Ishikawa (cell line): Measurements from ENCODE around the gene PLAAT5.

Experiments used
- CEBPB ChIP-seq: IDR thresholded peaks from 2 replicates; pipeline ENCODE4 v1.6.1; 2012
- CREB1 ChIP-seq: IDR thresholded peaks from 2 replicates; pipeline ENCODE4 v1.6.1; 2012; ENCODE audit warnings: low read depth
- EGR1 ChIP-seq: IDR thresholded peaks from 2 replicates; pipeline ENCODE4 v1.6.1; 2012
- EP300 ChIP-seq: IDR thresholded peaks from 2 replicates; pipeline ENCODE4 v1.6.1; 2012; ENCODE audit warnings: borderline replicate concordance
- FOXM1 ChIP-seq: IDR thresholded peaks from 2 replicates; pipeline ENCODE4 v1.6.1; 2012; ENCODE audit warnings: low read depth, borderline replicate concordance
- NFIC ChIP-seq: IDR thresholded peaks from 2 replicates; pipeline ENCODE4 v1.6.1; 2012
- RAD21 ChIP-seq: IDR thresholded peaks from 2 replicates; pipeline ENCODE4 v1.6.1; 2012; ENCODE audit warnings: low read depth
- TAF1 ChIP-seq: IDR thresholded peaks from 2 replicates; pipeline ENCODE4 v1.6.1; 2012; ENCODE audit warnings: low read depth, mild to moderate bottlenecking
- TCF12 ChIP-seq: IDR thresholded peaks from 2 replicates; pipeline ENCODE4 v1.6.1; 2012; ENCODE audit warnings: low read depth
- TEAD4 ChIP-seq: IDR thresholded peaks from 2 replicates; pipeline ENCODE4 v1.6.1; 2012
- YY1 ChIP-seq: IDR thresholded peaks from 2 replicates; pipeline ENCODE4 v1.6.1; 2012; ENCODE audit warnings: low read depth
- ZBTB7A ChIP-seq: IDR thresholded peaks from 2 replicates; pipeline ENCODE4 v1.6.1; 2012; ENCODE audit warnings: low read depth
- TF ChIP-seq, protein P1 (sequence below): IDR thresholded peaks from 2 replicates; pipeline ENCODE4 v1.6.1; 2012
- TF ChIP-seq, protein P2 (sequence below): IDR thresholded peaks from 2 replicates; pipeline ENCODE4 v1.6.1; 2012
- TF ChIP-seq, protein P3 (sequence below): IDR thresholded peaks from 2 replicates; pipeline ENCODE4 v1.6.1; 2012; ENCODE audit warnings: low read depth, mild to moderate bottlenecking

Gene PLAAT5

DNA sequence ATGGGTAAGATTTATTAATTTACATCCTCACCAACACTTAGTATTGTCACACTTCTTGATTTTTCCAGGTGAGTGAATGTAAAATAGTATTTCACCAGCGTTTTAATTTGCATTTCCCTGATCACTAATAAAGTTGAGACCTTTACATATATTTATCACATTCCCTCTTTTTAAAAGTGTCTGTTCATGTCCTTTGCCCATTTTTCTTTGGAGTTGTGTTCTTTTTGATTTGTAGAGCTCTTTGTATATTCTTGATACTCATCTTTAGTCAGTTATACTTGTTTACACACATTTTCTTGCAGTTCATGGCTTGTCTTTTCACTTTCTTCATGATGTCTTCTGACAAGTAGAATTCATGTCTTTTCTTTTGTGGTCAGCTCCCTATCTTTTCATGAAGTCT lies 2.2 kb upstream of the PLAAT5 start:
- TF ChIP-seq CREB1, result no peak
- TF ChIP-seq FOXM1, result no peak
- TF ChIP-seq, protein P1, sequence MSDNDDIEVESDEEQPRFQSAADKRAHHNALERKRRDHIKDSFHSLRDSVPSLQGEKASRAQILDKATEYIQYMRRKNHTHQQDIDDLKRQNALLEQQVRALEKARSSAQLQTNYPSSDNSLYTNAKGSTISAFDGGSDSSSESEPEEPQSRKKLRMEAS, result no peak
- no peak for TF ChIP-seq TCF12
- TF ChIP-seq RAD21, result no peak
- no peak for TF ChIP-seq EP300
- no peak for TF ChIP-seq TAF1
- TF ChIP-seq YY1, result no peak
- TF ChIP-seq TEAD4, result no peak
- TF ChIP-seq, protein P2, sequence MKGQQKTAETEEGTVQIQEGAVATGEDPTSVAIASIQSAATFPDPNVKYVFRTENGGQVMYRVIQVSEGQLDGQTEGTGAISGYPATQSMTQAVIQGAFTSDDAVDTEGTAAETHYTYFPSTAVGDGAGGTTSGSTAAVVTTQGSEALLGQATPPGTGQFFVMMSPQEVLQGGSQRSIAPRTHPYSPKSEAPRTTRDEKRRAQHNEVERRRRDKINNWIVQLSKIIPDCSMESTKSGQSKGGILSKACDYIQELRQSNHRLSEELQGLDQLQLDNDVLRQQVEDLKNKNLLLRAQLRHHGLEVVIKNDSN, result no peak
- TF ChIP-seq ZBTB7A, result no peak
- TF ChIP-seq, protein P3, sequence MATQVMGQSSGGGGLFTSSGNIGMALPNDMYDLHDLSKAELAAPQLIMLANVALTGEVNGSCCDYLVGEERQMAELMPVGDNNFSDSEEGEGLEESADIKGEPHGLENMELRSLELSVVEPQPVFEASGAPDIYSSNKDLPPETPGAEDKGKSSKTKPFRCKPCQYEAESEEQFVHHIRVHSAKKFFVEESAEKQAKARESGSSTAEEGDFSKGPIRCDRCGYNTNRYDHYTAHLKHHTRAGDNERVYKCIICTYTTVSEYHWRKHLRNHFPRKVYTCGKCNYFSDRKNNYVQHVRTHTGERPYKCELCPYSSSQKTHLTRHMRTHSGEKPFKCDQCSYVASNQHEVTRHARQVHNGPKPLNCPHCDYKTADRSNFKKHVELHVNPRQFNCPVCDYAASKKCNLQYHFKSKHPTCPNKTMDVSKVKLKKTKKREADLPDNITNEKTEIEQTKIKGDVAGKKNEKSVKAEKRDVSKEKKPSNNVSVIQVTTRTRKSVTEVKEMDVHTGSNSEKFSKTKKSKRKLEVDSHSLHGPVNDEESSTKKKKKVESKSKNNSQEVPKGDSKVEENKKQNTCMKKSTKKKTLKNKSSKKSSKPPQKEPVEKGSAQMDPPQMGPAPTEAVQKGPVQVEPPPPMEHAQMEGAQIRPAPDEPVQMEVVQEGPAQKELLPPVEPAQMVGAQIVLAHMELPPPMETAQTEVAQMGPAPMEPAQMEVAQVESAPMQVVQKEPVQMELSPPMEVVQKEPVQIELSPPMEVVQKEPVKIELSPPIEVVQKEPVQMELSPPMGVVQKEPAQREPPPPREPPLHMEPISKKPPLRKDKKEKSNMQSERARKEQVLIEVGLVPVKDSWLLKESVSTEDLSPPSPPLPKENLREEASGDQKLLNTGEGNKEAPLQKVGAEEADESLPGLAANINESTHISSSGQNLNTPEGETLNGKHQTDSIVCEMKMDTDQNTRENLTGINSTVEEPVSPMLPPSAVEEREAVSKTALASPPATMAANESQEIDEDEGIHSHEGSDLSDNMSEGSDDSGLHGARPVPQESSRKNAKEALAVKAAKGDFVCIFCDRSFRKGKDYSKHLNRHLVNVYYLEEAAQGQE, result no peak

DNA sequence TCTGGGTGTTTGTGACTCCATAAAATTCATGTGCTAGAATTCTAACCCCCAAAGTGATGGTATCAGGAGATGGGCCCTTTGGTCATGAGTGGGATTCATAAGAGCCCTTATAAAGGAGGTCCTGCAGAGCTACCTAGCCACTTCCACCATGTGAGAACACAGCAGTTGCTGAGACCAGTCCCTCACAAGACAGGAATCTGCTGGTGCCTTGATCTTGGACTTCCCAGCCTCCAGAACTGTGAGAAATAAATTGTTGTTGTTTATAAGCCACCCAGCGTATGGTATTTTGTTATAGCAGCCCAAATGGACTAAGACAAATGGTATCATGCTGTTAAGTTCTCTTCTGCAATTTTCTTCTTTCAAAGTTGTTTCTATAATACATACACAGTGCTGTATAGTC lies 1.5 kb upstream of the PLAAT5 start:
- TF ChIP-seq YY1 (no peak), RAD21 (no peak), ZBTB7A (no peak), NFIC (no peak), TAF1 (no peak), TEAD4 (no peak), CEBPB (no peak), FOXM1 (no peak), CREB1 (no peak), TCF12 (no peak), EP300 (no peak), EGR1 (no peak)
- TF ChIP-seq, protein P1, result no peak
- TF ChIP-seq, protein P2, result no peak
- TF ChIP-seq, protein P3, result no peak

DNA sequence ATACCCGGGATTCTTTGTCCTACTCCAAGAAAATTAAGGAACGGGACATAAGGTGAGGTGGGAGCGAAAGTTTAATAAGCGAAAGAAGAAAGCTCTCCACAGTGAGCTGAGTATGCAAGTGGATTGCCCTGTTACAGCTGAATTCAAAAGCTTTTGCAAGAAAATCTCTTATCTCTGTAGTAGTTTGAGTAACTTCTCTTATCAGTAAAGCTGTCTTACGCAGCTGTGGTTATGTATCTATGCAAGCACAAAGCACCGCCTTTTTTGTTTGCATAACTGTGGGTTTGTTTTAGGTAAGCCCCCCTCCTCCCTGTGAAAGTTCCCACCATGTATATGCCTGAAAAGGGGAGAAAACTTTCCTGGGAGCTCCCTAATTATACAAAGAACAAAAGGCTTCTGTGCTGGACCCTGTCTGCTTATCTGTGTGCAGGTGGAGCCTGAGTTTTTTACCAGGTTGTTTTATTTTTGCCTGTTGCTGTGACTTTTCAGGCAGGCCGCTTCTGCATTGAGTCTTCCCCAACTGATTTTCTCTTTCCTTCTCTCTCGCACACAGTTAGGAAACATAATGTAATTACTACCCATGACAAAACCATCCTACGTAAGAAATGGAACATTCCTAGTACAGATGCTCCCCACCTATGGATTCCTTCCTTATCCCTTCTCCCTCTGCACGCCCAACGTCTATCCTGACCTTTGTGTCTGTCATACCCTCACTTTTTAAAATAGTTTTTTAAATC lies 837 bp upstream of the PLAAT5 start:
- TF ChIP-seq, protein P1, result no peak
- TF ChIP-seq NFIC (no peak), CEBPB (no peak), FOXM1 (no peak), RAD21 (no peak), EGR1 (no peak), CREB1 (no peak), YY1 (no peak), TEAD4 (no peak), EP300 (no peak), TAF1 (no peak), ZBTB7A (no peak), TCF12 (no peak)
- TF ChIP-seq, protein P2, result no peak
- TF ChIP-seq, protein P3, result no peak
